Left lung (tissue), 10 donors: ENCODE results near the gene MANBA. TPM values are rescaled to one million over a fixed set of nuclear protein-coding genes. Genes with fewer than 3 reads are reported as not detected.
A peak's percentile ranks its signal among the peaks of the same experiment; 100 is the strongest.

ENCODE experiments used
- ATAC-seq: fragments of 200-7000 bp; cut with Tn5 transposase; one replicate; pipeline ENCODE4 v1.9.1; 2020; ENCODE audit warnings: moderate library complexity
- DNase-seq, 4 donors: peaks; one replicate each; pipeline ENCODE4 v3.0.0-alpha.2; 2013 to 2020
- H3K27ac ChIP-seq, 2 donors: fragments of 200-600 bp; sonication (generic) in 1 of 2; one replicate each; pipeline versions ENCODE4 v1.5.0 to v1.8.0; 2020 to 2021
- H3K27me3 ChIP-seq, 2 donors: fragments of 200-600 bp; sonication (generic) in 1 of 2; one replicate each; pipeline versions ENCODE4 v1.5.0 to v1.8.0; 2020 to 2021
- H3K36me3 ChIP-seq, 2 donors: fragments of 200-600 bp; sonication (generic) in 1 of 2; one replicate each; pipeline versions ENCODE4 v1.5.0 to v1.8.0; 2020 to 2021
- H3K4me1 ChIP-seq, 2 donors: fragments of 200-600 bp; one replicate each; pipeline ENCODE4 v1.8.0; 2021
- H3K4me3 ChIP-seq, 2 donors: fragments of 200-600 bp; sonication (generic) in 1 of 2; one replicate each; pipeline versions ENCODE4 v1.5.0 to v1.8.0; 2020 to 2021; ENCODE audit warnings: mild to moderate bottlenecking in 1 of 2
- H3K9me3 ChIP-seq, 2 donors: fragments of 200-600 bp; sonication (generic) in 1 of 2; one replicate each; pipeline versions ENCODE4 v1.5.0 to v1.8.0; 2020 to 2021
- CTCF ChIP-seq, 2 donors: fragments of 200-600 bp; sonication (generic) in 1 of 2; IDR thresholded peaks; one replicate each; pipeline versions ENCODE4 v1.5.0 to v1.8.0; 2021; ENCODE audit warnings: antibody characterized with exemption in 2 of 2
- intact Hi-C, 2 donors: fragments of 100-400 bp; cut with DNase I; formaldehyde crosslinking; loops; one replicate each; pipeline versions ENCODE4 v1.11.2 to v1.14.2; 2022
- polyA plus RNA-seq, 6 donors: library from polyadenylated mRNA; unstranded; fragments of 120-200 nt; gene quantifications; one replicate each; pipeline ENCODE4 v1.2.1, GENCODE V29; 2013; ENCODE audit not compliant: insufficient read length in 6 of 6
- total RNA-seq, 2 donors: library from RNA; stranded (reverse); fragmentation: NEBNext Ultra II Directional; extraction: Animal tissue kit (Norgen Biotek cat#: 25700); gene quantifications; one replicate each; pipeline ENCODE4 v1.2.1, GENCODE V29; 2021
- donor health status: DM: no; HTN: yes; CAD: no.
- donor health status: DM: no; HTN: no; CAD: no.

MANBA gene
- total and polyA plus RNA-seq, 8 donors = 31.3 to 57.0 (median 36.4) TPM

GRCh38 chr4:102807345-102807744, 46.6 kb upstream of the MANBA start:
- H3K4me3 ChIP-seq = no peak overlapping the region
- peaks cover 17 to 58% of the 10 kb centered on the region in 2 donors for H3K4me1 ChIP-seq
- DNase-seq (no peak), ATAC-seq (no peak)
- H3K36me3 ChIP-seq = peaks cover 0 to 67% of the 10 kb centered on the region in 2 donors
- H3K27me3 ChIP-seq = no peaks in the 10 kb centered on the region
- H3K27ac ChIP-seq = no peak overlapping the region
- no peaks in the 10 kb centered on the region for H3K9me3 ChIP-seq
- intact Hi-C loops = no loop called here
- TF ChIP-seq CTCF (IDR thresholded peaks at IDR 0.05) = no peak

GRCh38 chr4:102799816-102800215, 39.0 kb upstream of the MANBA start:
- no peak overlapping the region for H3K27ac ChIP-seq
- TF ChIP-seq CTCF (IDR thresholded peaks at IDR 0.05) = no peak
- H3K4me3 ChIP-seq = no peak overlapping the region
- ATAC-seq (no peak), DNase-seq (no peak)
- no peaks in the 10 kb centered on the region for H3K27me3 ChIP-seq
- no peaks in the 10 kb centered on the region for H3K9me3 ChIP-seq
- intact Hi-C loops = no loop called here
- peaks cover 0 to 11% of the 10 kb centered on the region in 2 donors for H3K4me1 ChIP-seq
- H3K36me3 ChIP-seq = peaks cover 0 to 100% of the 10 kb centered on the region in 2 donors

GRCh38 chr4:102794999-102795398, 34.2 kb upstream of the MANBA start:
- ATAC-seq = no peak
- H3K4me3 ChIP-seq = no peak overlapping the region
- no peaks in the 10 kb centered on the region for H3K9me3 ChIP-seq
- H3K27ac ChIP-seq = no peak overlapping the region
- H3K4me1 ChIP-seq = no peaks in the 10 kb centered on the region
- H3K36me3 ChIP-seq = peaks cover 0 to 68% of the 10 kb centered on the region in 2 donors
- no peaks in the 10 kb centered on the region for H3K27me3 ChIP-seq
- DNase-seq = no peak
- intact Hi-C loops = no loop called here
- TF ChIP-seq CTCF (IDR thresholded peaks at IDR 0.05) = no peak

- Histone ChIP-seq H3K27me3 (no peaks in the 10 kb centered on the region), H3K4me3 (no peak overlapping the region), H3K4me1 (no peaks in the 10 kb centered on the region), H3K9me3 (no peaks in the 10 kb centered on the region), H3K27ac (no peak overlapping the region), H3K36me3 (peaks cover 0 to 43% of the 10 kb centered on the region in 2 donors)
- TF ChIP-seq CTCF (IDR thresholded peaks at IDR 0.05) = no peak
- peak; percentile 69 for ATAC-seq
- intact Hi-C loops = no loop called here
- DNase-seq = no peak
These were observed 31.7 kb upstream of the MANBA start for GRCh38 chr4:102792361-102792936.

GRCh38 chr4:102791318-102791835, 30.6 kb upstream of the MANBA start:
- Histone ChIP-seq H3K4me3 (no peak overlapping the region), H3K27me3 (no peaks in the 10 kb centered on the region), H3K36me3 (peaks cover 0 to 32% of the 10 kb centered on the region in 2 donors), H3K4me1 (no peaks in the 10 kb centered on the region), H3K27ac (no peak overlapping the region), H3K9me3 (no peaks in the 10 kb centered on the region)
- ATAC-seq (no peak), DNase-seq (no peak)
- TF ChIP-seq CTCF (IDR thresholded peaks at IDR 0.05) = no peak
- intact Hi-C loops = no loop called here
